ENCODE data around the gene RSPRY1. TPM values are rescaled to one million over a fixed set of nuclear protein-coding genes. Genes with fewer than 3 reads are reported as not detected.

RSPRY1 gene
- total and polyA plus RNA-seq, 2 of the 8 experiments (the other 6 are each of a cell fraction or from before 2014, with no cell fraction given), result 11.5 to 32.5 TPM

- DNase-seq (ENCODE audit: low read depth in 1 of 2, low spot score in 2 of 2) (no peak), FAIRE-seq (no peak)
- Histone ChIP-seq H3K9me3 (ENCODE audit: insufficient read depth in 2 of 2, low read depth in 1 of 2, low read length in 1 of 2) (no peaks in the 10 kb centered on the region), H3K4me1 (replicated peaks in 1 of 4; ENCODE audit: control insufficient read depth in 3 of 4, insufficient read depth in 4 of 4, low read length in 3 of 4) (peaks cover 0 to 2% (median 0%) of the 10 kb centered on the region in 4 experiments; a peak in 2 of 7 replicates), H3K56ac (replicated peaks; ENCODE audit: insufficient read length, low read depth, low read length) (no peak overlapping the region), H3K79me1 (ENCODE audit: low read depth, low read length) (no peaks in the 10 kb centered on the region), H3K4ac (replicated peaks; ENCODE audit: insufficient read length, low read depth, low read length) (no peak overlapping the region), H2AFZ (ENCODE audit: low read length) (no peak overlapping the region), H2BK20ac (ENCODE audit: low read length) (no peak overlapping the region), H2BK15ac (ENCODE audit: low read length) (no peak overlapping the region), H4K91ac (replicated peaks; ENCODE audit: insufficient read length, low read length) (peak overlapping the region; percentile 5), H4K8ac (ENCODE audit: extremely low read depth, insufficient read depth, low read length) (no peak overlapping the region), H2AK5ac (ENCODE audit: low read depth, low read length) (no peak overlapping the region), H3K4me2 (ENCODE audit: insufficient read depth in 1 of 2, low read depth in 2 of 2, low read length in 2 of 2) (no peak overlapping the region), H3K27ac (ENCODE audit: low read depth, low read length) (no peak overlapping the region), H4K20me1 (replicated peaks in 1 of 2; ENCODE audit: control insufficient read depth in 1 of 2, insufficient read depth in 2 of 2, low read length in 2 of 2) (peaks cover 0 to 1% of the 10 kb centered on the region in 2 experiments), H2BK120ac (replicated peaks; ENCODE audit: low read depth, low read length) (no peak overlapping the region), H2BK5ac (ENCODE audit: low read depth, low read length) (0 out of 2 replicates have a peak overlapping the region, but pooled peaks have one; percentile 11), H3K23me2 (ENCODE audit: low read depth, low read length) (no peaks in the 10 kb centered on the region), H3K9ac (replicated peaks in 1 of 4; ENCODE audit: extremely low read depth in 1 of 4, low read depth in 3 of 4, low read length in 3 of 4) (no peak overlapping the region), H3K23ac (ENCODE audit: insufficient read length) (no peak overlapping the region), H3K27me3 (replicated peaks in 1 of 4; ENCODE audit: control insufficient read depth in 3 of 4, extremely low read depth in 1 of 4, insufficient read depth in 3 of 4, low read length in 3 of 4) (no peaks in the 10 kb centered on the region), H4K5ac (ENCODE audit: insufficient read length, low read depth, low read length) (no peak overlapping the region), H3K18ac (ENCODE audit: extremely low read depth, low read length) (no peak overlapping the region), H2BK12ac (ENCODE audit: low read depth, low read length) (no peak overlapping the region), H3K14ac (ENCODE audit: insufficient read length) (no peak overlapping the region), H3K4me3 (ENCODE audit: extremely low read depth in 1 of 4, insufficient read depth in 2 of 4, low read depth in 3 of 4, low read length in 4 of 4) (no peak overlapping the region), H3K79me2 (ENCODE audit: control insufficient read depth in 1 of 2, insufficient read depth in 2 of 2, low read length in 2 of 2) (no peaks in the 10 kb centered on the region), H3K36me3 (ENCODE audit: control insufficient read depth in 2 of 4, insufficient read depth in 4 of 4, low read length in 3 of 4) (peaks cover 9 to 51% (median 27%) of the 10 kb centered on the region in 4 experiments; a peak in 7 of 8 replicates)
- CTCF ChIA-PET (ENCODE audit: partially characterized antibody), result interaction anchor here (0.5 to 1.7 kb wide), 3 partner anchors 8 to 257 kb away, joined by 3 to 4 read pairs (median 4); no protein-coding TSS in a partner anchor
- TF ChIP-seq KDM1A (IDR thresholded peaks at IDR 0.05; ENCODE audit: borderline replicate concordance, low read length), result no peak
- TF ChIP-seq MAX (IDR thresholded peaks at IDR 0.05), result no peak
- no peak for TF ChIP-seq RFX5 (IDR thresholded peaks at IDR 0.05; ENCODE audit: borderline replicate concordance, low read depth, low read length)
- 57% methylated on average over 4 of the region's 4 CpGs; no CpG with 5 or more reads in 1 of the 2 experiments for WGBS, 2 experiments (ENCODE audit: extremely low coverage in 1 of 2, insufficient coverage in 1 of 2, insufficient read length in 1 of 2, insufficient replicate concordance in 2 of 2, low coverage in 1 of 2, low lambda C conversion rate in 2 of 2, missing lambda C conversion rate in 1 of 2)
- POLR2A ChIA-PET (ENCODE audit: partially characterized antibody), result interaction anchor here (0.7 to 1.2 kb wide), 5 partner anchors 9 to 25 kb away, joined by 3 read pairs; no protein-coding TSS in a partner anchor
Observed at GRCh38 chr16:57159447-57159846, 26.7 kb upstream of the RSPRY1 start.

All from H1 (cell line).